Neuron (in vitro differentiated cells): ENCODE results near the gene RAB3A.

Experiments used
- H2AFZ ChIP-seq: one replicate; pipeline ENCODE4 v1.6.1; 2013; ENCODE audit warnings: low read depth, mild to moderate bottlenecking, inconsistent platforms, low read length, moderate library complexity
- H3K27me3 ChIP-seq: one replicate; pipeline ENCODE4 v1.6.1; 2013; ENCODE audit warnings: low read length; ENCODE audit not compliant: insufficient read depth
- H3K36me3 ChIP-seq: one replicate; pipeline ENCODE4 v1.6.1; 2013; ENCODE audit warnings: low read length; ENCODE audit not compliant: insufficient read depth
- H3K4me1 ChIP-seq: one replicate; pipeline ENCODE4 v1.6.1; 2013; ENCODE audit warnings: low read length; ENCODE audit not compliant: insufficient read depth
- H3K4me3 ChIP-seq: 2 replicates; pipeline ENCODE4 v1.5.1; 2013; ENCODE audit warnings: mild to moderate bottlenecking, low read length, moderate library complexity
- H3K9me3 ChIP-seq: one replicate; pipeline ENCODE4 v1.6.1; 2013; ENCODE audit warnings: low read length

RAB3A gene

GRCh38 chr19:18203863-18204393 is at the start of gene RAB3A:
RAB3A (minus strand) TSS chr19:18204042; CDS start chr19:18202740, 1,302 bp downstream.
- no peaks in the 10 kb centered on the region for H3K9me3 ChIP-seq
- peaks cover 1% of the 10 kb centered on the region for H3K36me3 ChIP-seq
- H2AFZ ChIP-seq: peak within 1 kb of the TSS; percentile 91
- H3K4me1 ChIP-seq: peaks cover 13% of the 10 kb centered on the region
- no peaks in the 10 kb centered on the region for H3K27me3 ChIP-seq
- H3K4me3 ChIP-seq: peak within 1 kb of the TSS; percentile 64

- Histone ChIP-seq H3K27me3 (peaks cover 12% of the 10 kb centered on the region), H3K9me3 (no peaks in the 10 kb centered on the region), H3K36me3 (no peaks in the 10 kb centered on the region), H2AFZ (no peak overlapping the region), H3K4me3 (no peak overlapping the region), H3K4me1 (no peaks in the 10 kb centered on the region)
Observed at GRCh38 chr19:18253130-18253529, 49.3 kb upstream of the RAB3A start.

GRCh38 chr19:18252370-18252717 is 48.5 kb upstream of the RAB3A start:
- Histone ChIP-seq H3K4me1 (no peaks in the 10 kb centered on the region), H3K27me3 (peaks cover 12% of the 10 kb centered on the region), H3K36me3 (no peaks in the 10 kb centered on the region), H2AFZ (no peak overlapping the region), H3K4me3 (no peak overlapping the region), H3K9me3 (no peaks in the 10 kb centered on the region)

GRCh38 chr19:18251587-18252369 is 47.9 kb upstream of the RAB3A start:
- no peaks in the 10 kb centered on the region for H3K9me3 ChIP-seq
- H3K36me3 ChIP-seq: no peaks in the 10 kb centered on the region
- peaks cover 13% of the 10 kb centered on the region for H3K27me3 ChIP-seq
- no peak overlapping the region for H2AFZ ChIP-seq
- no peak overlapping the region for H3K4me3 ChIP-seq
- H3K4me1 ChIP-seq: no peaks in the 10 kb centered on the region

GRCh38 chr19:18249834-18250233 is 46.0 kb upstream of the RAB3A start:
- Histone ChIP-seq H3K4me3 (no peak overlapping the region), H3K36me3 (no peaks in the 10 kb centered on the region), H3K4me1 (no peaks in the 10 kb centered on the region)

GRCh38 chr19:18245297-18245696 is 41.5 kb upstream of the RAB3A start:
- H3K36me3 ChIP-seq: no peaks in the 10 kb centered on the region
- H3K4me1 ChIP-seq: no peaks in the 10 kb centered on the region
- no peak overlapping the region for H2AFZ ChIP-seq
- H3K27me3 ChIP-seq: peaks cover 18% of the 10 kb centered on the region
- H3K4me3 ChIP-seq: no peak overlapping the region
- no peaks in the 10 kb centered on the region for H3K9me3 ChIP-seq

More at GRCh38 chr19:18249834-18250233, 46.0 kb upstream of the RAB3A start:
- no peak overlapping the region for H2AFZ ChIP-seq
- peaks cover 9% of the 10 kb centered on the region for H3K27me3 ChIP-seq
- H3K9me3 ChIP-seq: no peaks in the 10 kb centered on the region

- H3K4me3 ChIP-seq: no peak overlapping the region
- H3K4me1 ChIP-seq: no peaks in the 10 kb centered on the region
- H3K27me3 ChIP-seq: peaks cover 25% of the 10 kb centered on the region
- no peak overlapping the region for H2AFZ ChIP-seq
- H3K9me3 ChIP-seq: no peaks in the 10 kb centered on the region
- H3K36me3 ChIP-seq: no peaks in the 10 kb centered on the region
Observed at GRCh38 chr19:18239303-18239702, 35.5 kb upstream of the RAB3A start.

GRCh38 chr19:18234194-18234593 is 30.4 kb upstream of the RAB3A start:
- Histone ChIP-seq H3K36me3 (no peaks in the 10 kb centered on the region), H3K4me3 (no peak overlapping the region), H3K9me3 (no peaks in the 10 kb centered on the region), H3K4me1 (peaks cover 6% of the 10 kb centered on the region), H3K27me3 (peaks cover 7% of the 10 kb centered on the region), H2AFZ (no peak overlapping the region)

- H3K27me3 ChIP-seq: peaks cover 5% of the 10 kb centered on the region
- no peaks in the 10 kb centered on the region for H3K36me3 ChIP-seq
- H3K9me3 ChIP-seq: no peaks in the 10 kb centered on the region
- no peak overlapping the region for H2AFZ ChIP-seq
- H3K4me3 ChIP-seq: no peak overlapping the region
- H3K4me1 ChIP-seq: peaks cover 6% of the 10 kb centered on the region
Observed at GRCh38 chr19:18233224-18233825, 29.5 kb upstream of the RAB3A start.

- H3K9me3 ChIP-seq: no peaks in the 10 kb centered on the region
- H3K4me1 ChIP-seq: peaks cover 6% of the 10 kb centered on the region
- H3K36me3 ChIP-seq: no peaks in the 10 kb centered on the region
- H3K27me3 ChIP-seq: peaks cover 5% of the 10 kb centered on the region
- H3K4me3 ChIP-seq: peak overlapping the region; percentile 11
- H2AFZ ChIP-seq: no peak overlapping the region
Observed at GRCh38 chr19:18232540-18233223, 28.8 kb upstream of the RAB3A start.

- no peaks in the 10 kb centered on the region for H3K9me3 ChIP-seq
- H3K4me1 ChIP-seq: peaks cover 6% of the 10 kb centered on the region
- no peak overlapping the region for H3K4me3 ChIP-seq
- H3K27me3 ChIP-seq: peaks cover 4% of the 10 kb centered on the region
- H2AFZ ChIP-seq: no peak overlapping the region
- H3K36me3 ChIP-seq: no peaks in the 10 kb centered on the region
Observed at GRCh38 chr19:18231775-18232174, 27.9 kb upstream of the RAB3A start.

- H3K9me3 ChIP-seq: no peaks in the 10 kb centered on the region
- H2AFZ ChIP-seq: no peak overlapping the region
- H3K4me1 ChIP-seq: peaks cover 6% of the 10 kb centered on the region
- no peaks in the 10 kb centered on the region for H3K36me3 ChIP-seq
- H3K4me3 ChIP-seq: no peak overlapping the region
- H3K27me3 ChIP-seq: peaks cover 3% of the 10 kb centered on the region
Observed at GRCh38 chr19:18230941-18231734, 27.3 kb upstream of the RAB3A start.
